ENCODE results near the gene SGCD. TPM values are rescaled to one million over a fixed set of nuclear protein-coding genes. Genes with fewer than 3 reads are reported as not detected.

Gene SGCD
- polyA plus RNA-seq, 1 donor (not counting 4 experiments of a cell fraction or from before 2014, with no cell fraction given) = not detected

GRCh38 chr5:156419661-156420060 is 92.7 kb downstream of the SGCD start:
- H3K9ac ChIP-seq (ENCODE audit: control insufficient read depth, extremely low read depth, insufficient read depth, low read length) = no peak overlapping the region
- H2AFZ ChIP-seq (ENCODE audit: control insufficient read depth, low read length) = no peak overlapping the region
- no peak overlapping the region for H3K4me3 ChIP-seq (ENCODE audit: control insufficient read depth in 2 of 3, extremely low read depth in 1 of 3, insufficient read depth in 2 of 3, low read depth in 1 of 3, low read length in 3 of 3)
- no peaks in the 10 kb centered on the region for H4K20me1 ChIP-seq (ENCODE audit: control insufficient read depth, extremely low read depth, insufficient read depth, low read length)
- H3K27me3 ChIP-seq (ENCODE audit: control insufficient read depth, extremely low read depth, insufficient read depth, low read length) = no peaks in the 10 kb centered on the region
- H3K36me3 ChIP-seq (ENCODE audit: control insufficient read depth in 2 of 2, extremely low read depth in 1 of 2, insufficient read depth in 2 of 2, low read length in 2 of 2) = no peaks in the 10 kb centered on the region
- H3K4me2 ChIP-seq (ENCODE audit: control insufficient read depth, extremely low read depth, insufficient read depth, low read depth, low read length) = no peak overlapping the region
- no peaks in the 10 kb centered on the region for H3K79me2 ChIP-seq (ENCODE audit: control insufficient read depth, insufficient read depth, low read length)
- FAIRE-seq (no peak), DNase-seq (ENCODE audit: low read depth, low spot score) (no peak)
- H3K4me1 ChIP-seq (ENCODE audit: control insufficient read depth, extremely low read depth, insufficient read depth, low read length) = no peaks in the 10 kb centered on the region
- H3K9me3 ChIP-seq (ENCODE audit: control insufficient read depth, low read depth, low read length) = peaks cover 3% of the 10 kb centered on the region
- dilution Hi-C loops (cut with MboI; ENCODE audit: extremely low pct_ligation_motif_present, low sequenced_read_pairs) = no loop called here
- no peak overlapping the region for H3K27ac ChIP-seq (ENCODE audit: control insufficient read depth, insufficient read depth, low read length)
- no peaks in the 10 kb centered on the region for H3K9me1 ChIP-seq (ENCODE audit: control insufficient read depth, extremely low read depth, insufficient read depth, low read length)
- no peak for TF ChIP-seq EZH2 (IDR thresholded peaks at IDR 0.05; ENCODE audit: low read length)
- TF ChIP-seq CTCF (optimal IDR thresholded peaks at IDR 0.05 in 1 of 3, IDR thresholded peaks at IDR 0.05 in 1 of 3, conservative IDR thresholded peaks at IDR 0.05 in 1 of 3; ENCODE audit: extremely low read depth in 1 of 3, insufficient read depth in 2 of 3, low read length in 3 of 3) = no peak

GRCh38 chr5:156420665-156421064 is 93.7 kb downstream of the SGCD start:
- Histone ChIP-seq H3K9ac (ENCODE audit: control insufficient read depth, extremely low read depth, insufficient read depth, low read length) (no peak overlapping the region), H3K27me3 (ENCODE audit: control insufficient read depth, extremely low read depth, insufficient read depth, low read length) (no peaks in the 10 kb centered on the region), H3K4me3 (ENCODE audit: control insufficient read depth in 2 of 3, extremely low read depth in 1 of 3, insufficient read depth in 2 of 3, low read depth in 1 of 3, low read length in 3 of 3) (no peak overlapping the region), H3K9me3 (ENCODE audit: control insufficient read depth, low read depth, low read length) (peaks cover 3% of the 10 kb centered on the region), H3K36me3 (ENCODE audit: control insufficient read depth in 2 of 2, extremely low read depth in 1 of 2, insufficient read depth in 2 of 2, low read length in 2 of 2) (no peaks in the 10 kb centered on the region), H3K4me2 (ENCODE audit: control insufficient read depth, extremely low read depth, insufficient read depth, low read depth, low read length) (no peak overlapping the region), H3K4me1 (ENCODE audit: control insufficient read depth, extremely low read depth, insufficient read depth, low read length) (no peaks in the 10 kb centered on the region), H2AFZ (ENCODE audit: control insufficient read depth, low read length) (no peak overlapping the region), H3K27ac (ENCODE audit: control insufficient read depth, insufficient read depth, low read length) (no peak overlapping the region), H3K9me1 (ENCODE audit: control insufficient read depth, extremely low read depth, insufficient read depth, low read length) (no peaks in the 10 kb centered on the region), H3K79me2 (ENCODE audit: control insufficient read depth, insufficient read depth, low read length) (no peaks in the 10 kb centered on the region), H4K20me1 (ENCODE audit: control insufficient read depth, extremely low read depth, insufficient read depth, low read length) (no peaks in the 10 kb centered on the region)
- DNase-seq (ENCODE audit: low read depth, low spot score) (no peak), FAIRE-seq (no peak)
- TF ChIP-seq EZH2 (IDR thresholded peaks at IDR 0.05; ENCODE audit: low read length) = no peak
- dilution Hi-C loops (cut with MboI; ENCODE audit: extremely low pct_ligation_motif_present, low sequenced_read_pairs) = no loop called here

GRCh38 chr5:156421798-156422197 is 94.8 kb downstream of the SGCD start:
- no peaks in the 10 kb centered on the region for H4K20me1 ChIP-seq (ENCODE audit: control insufficient read depth, extremely low read depth, insufficient read depth, low read length)
- H3K79me2 ChIP-seq (ENCODE audit: control insufficient read depth, insufficient read depth, low read length) = no peaks in the 10 kb centered on the region
- H3K27me3 ChIP-seq (ENCODE audit: control insufficient read depth, extremely low read depth, insufficient read depth, low read length) = no peaks in the 10 kb centered on the region
- dilution Hi-C loops (cut with MboI; ENCODE audit: extremely low pct_ligation_motif_present, low sequenced_read_pairs) = no loop called here
- H3K27ac ChIP-seq (ENCODE audit: control insufficient read depth, insufficient read depth, low read length) = no peak overlapping the region
- H2AFZ ChIP-seq (ENCODE audit: control insufficient read depth, low read length) = no peak overlapping the region
- no peaks in the 10 kb centered on the region for H3K36me3 ChIP-seq (ENCODE audit: control insufficient read depth in 2 of 2, extremely low read depth in 1 of 2, insufficient read depth in 2 of 2, low read length in 2 of 2)
- no peak for TF ChIP-seq EZH2 (IDR thresholded peaks at IDR 0.05; ENCODE audit: low read length)
- TF ChIP-seq CTCF (optimal IDR thresholded peaks at IDR 0.05 in 1 of 3, IDR thresholded peaks at IDR 0.05 in 1 of 3, conservative IDR thresholded peaks at IDR 0.05 in 1 of 3; ENCODE audit: extremely low read depth in 1 of 3, insufficient read depth in 2 of 3, low read length in 3 of 3) = no peak
- peaks cover 3% of the 10 kb centered on the region for H3K9me3 ChIP-seq (ENCODE audit: control insufficient read depth, low read depth, low read length)
- H3K9me1 ChIP-seq (ENCODE audit: control insufficient read depth, extremely low read depth, insufficient read depth, low read length) = no peaks in the 10 kb centered on the region
- FAIRE-seq (no peak), DNase-seq (ENCODE audit: low read depth, low spot score) (no peak)
- H3K4me3 ChIP-seq (ENCODE audit: control insufficient read depth in 2 of 3, extremely low read depth in 1 of 3, insufficient read depth in 2 of 3, low read depth in 1 of 3, low read length in 3 of 3) = no peak overlapping the region
- H3K9ac ChIP-seq (ENCODE audit: control insufficient read depth, extremely low read depth, insufficient read depth, low read length) = no peak overlapping the region
- no peaks in the 10 kb centered on the region for H3K4me1 ChIP-seq (ENCODE audit: control insufficient read depth, extremely low read depth, insufficient read depth, low read length)
- no peak overlapping the region for H3K4me2 ChIP-seq (ENCODE audit: control insufficient read depth, extremely low read depth, insufficient read depth, low read depth, low read length)
